CD14-positive monocyte (primary cell): ENCODE results near the gene POU2F1. TPM values are rescaled to one million over a fixed set of nuclear protein-coding genes. Genes with fewer than 3 reads are reported as not detected.
A peak's percentile ranks its signal among the peaks of the same experiment; 100 is the strongest.

Experiments
- DNase-seq, 3 donors: peaks; one replicate each; pipeline ENCODE4 v3.0.0-alpha.2; 2011 to 2022
- H2AFZ ChIP-seq: 2 replicates; pipeline ENCODE4 v1.6.0; 2012; ENCODE audit warnings: mild to moderate bottlenecking, low read depth, low read length, inconsistent platforms; ENCODE audit not compliant: insufficient read depth, poor library complexity, severe bottlenecking
- H3K27ac ChIP-seq, 2 donors: 1 replicate in 1 of 2; 2 replicates in 1 of 2; pipeline ENCODE4 v1.5.1; 2012 to 2013; ENCODE audit warnings: low read length in 2 of 2, control low read depth in 1 of 2, inconsistent platforms in 1 of 2, low read depth in 1 of 2, mild to moderate bottlenecking in 1 of 2
- H3K27me3 ChIP-seq, 2 donors: one replicate each; pipeline versions ENCODE4 v1.6.0 to v1.6.1; 2011 to 2013; ENCODE audit warnings: low read length in 2 of 2; ENCODE audit not compliant: control insufficient read depth in 2 of 2, insufficient read depth in 2 of 2
- H3K36me3 ChIP-seq, 2 donors: replicated peaks in 1 of 2; 1 replicate in 1 of 2; 2 replicates in 1 of 2; pipeline versions ENCODE4 v1.5.1 to v1.6.1; 2012 to 2013; ENCODE audit warnings: low read length in 2 of 2, control low read depth in 1 of 2, inconsistent platforms in 1 of 2, mild to moderate bottlenecking in 1 of 2; ENCODE audit not compliant: insufficient read depth in 2 of 2, control insufficient read depth in 1 of 2
- H3K4me1 ChIP-seq, 2 donors: 1 replicate in 1 of 2; 2 replicates in 1 of 2; pipeline versions ENCODE4 v1.5.1 to v1.6.1; 2012 to 2013; ENCODE audit warnings: low read length in 2 of 2, control low read depth in 1 of 2, inconsistent platforms in 1 of 2, mild to moderate bottlenecking in 1 of 2, moderate library complexity in 1 of 2; ENCODE audit not compliant: insufficient read depth in 2 of 2, control insufficient read depth in 1 of 2
- H3K4me2 ChIP-seq: replicated peaks from 2 replicates; pipeline ENCODE3; 2012; ENCODE audit warnings: low read length, moderate library complexity, mild to moderate bottlenecking; ENCODE audit not compliant: poor library complexity, severe bottlenecking; ENCODE audit errors: extremely low read depth
- H3K4me3 ChIP-seq, 3 experiments: fragments of 200-600 bp in 1 of 3; sonication (generic) in 1 of 3; replicated peaks in 1 of 3; 1 replicate in 2 of 3; 2 replicates in 1 of 3; pipeline ENCODE4 v1.5.1; 2011 to 2013; ENCODE audit warnings: low read length in 3 of 3, mild to moderate bottlenecking in 3 of 3, control low read depth in 2 of 3, low read depth in 2 of 3, inconsistent platforms in 1 of 3, moderate library complexity in 1 of 3
- H3K79me2 ChIP-seq: 2 replicates; pipeline ENCODE4 v1.6.0; 2012; ENCODE audit warnings: mild to moderate bottlenecking, control low read depth, inconsistent platforms, low read length, moderate library complexity; ENCODE audit not compliant: insufficient read depth
- H3K9ac ChIP-seq: 2 replicates; pipeline ENCODE4 v1.6.0; 2017; ENCODE audit warnings: low read length, mild to moderate bottlenecking; ENCODE audit not compliant: insufficient read depth, poor library complexity, severe bottlenecking
- H3K9me3 ChIP-seq, 2 donors: replicated peaks in 1 of 2; 1 replicate in 1 of 2; 2 replicates in 1 of 2; pipeline versions ENCODE4 v1.5.1 to v1.6.1; 2012 to 2013; ENCODE audit warnings: low read length in 2 of 2, control low read depth in 1 of 2; ENCODE audit not compliant: control insufficient read depth in 1 of 2, insufficient read depth in 1 of 2
- H4K20me1 ChIP-seq: 2 replicates; pipeline ENCODE4 v1.6.0; 2012; ENCODE audit warnings: mild to moderate bottlenecking, low read length, control low read depth, moderate library complexity; ENCODE audit not compliant: insufficient read depth
- H3K27ac Mint-ChIP-seq, 7 donors: one replicate each; pipeline ENCODE4 v1.8.0; 2020; ENCODE audit warnings: mild to moderate bottlenecking in 7 of 7, mixed read lengths in 7 of 7, moderate library complexity in 6 of 7, inconsistent platforms in 2 of 7
- H3K27me3 Mint-ChIP-seq, 3 donors: one replicate each; pipeline ENCODE4 v1.8.0; 2021 to 2022; ENCODE audit warnings: low read depth in 3 of 3, mild to moderate bottlenecking in 3 of 3, mixed read lengths in 3 of 3, moderate library complexity in 3 of 3, inconsistent platforms in 1 of 3
- H3K36me3 Mint-ChIP-seq, 2 donors: one replicate each; pipeline ENCODE4 v1.8.0; 2020; ENCODE audit warnings: mixed read lengths in 2 of 2, inconsistent platforms in 1 of 2, mild to moderate bottlenecking in 1 of 2
- H3K4me1 Mint-ChIP-seq: one replicate; pipeline ENCODE4 v1.8.0; 2020; ENCODE audit warnings: mild to moderate bottlenecking, mixed read lengths
- H3K4me3 Mint-ChIP-seq, 2 donors: one replicate each; pipeline ENCODE4 v1.8.0; 2020; ENCODE audit warnings: mild to moderate bottlenecking in 2 of 2, mixed read lengths in 2 of 2, moderate library complexity in 1 of 2
- H3K9me3 Mint-ChIP-seq, 7 donors: one replicate each; pipeline ENCODE4 v1.8.0; 2020 to 2022; ENCODE audit warnings: mixed read lengths in 7 of 7, mild to moderate bottlenecking in 6 of 7, moderate library complexity in 6 of 7, inconsistent platforms in 2 of 7
- CTCF ChIP-seq: fragments of 200-600 bp; IDR thresholded peaks from one replicate; pipeline ENCODE4 v1.8.0; 2022; ENCODE audit warnings: antibody characterized with exemption, mild to moderate bottlenecking
- WGBS: methylation state at CpG from one replicate; pipeline ENCODE4 v1.1.5; 2013; ENCODE audit warnings: missing lambda C conversion rate; ENCODE audit not compliant: insufficient coverage; 5-methylcytosine and 5-hydroxymethylcytosine counted together
- intact Hi-C, 2 donors: fragments of 100-400 bp; cut with micrococcal nuclease; formaldehyde crosslinking; loops; one replicate each; pipeline versions ENCODE4 v1.15.0 to v1.15.1; 2023
- polyA plus RNA-seq, 3 donors: library from polyadenylated mRNA; depleted of rRNA in 1 of 3; unstranded in 2 of 3; stranded (reverse) in 1 of 3; fragments of 300-500 nt in 2 of 3; fragments of >200 nt in 1 of 3; fragmentation: Illumina TruSeq in 2 of 3; gene quantifications; 1 replicate in 2 of 3; 2 replicates in 1 of 3; pipeline ENCODE4 v1.2.3, GENCODE V29; 2012 to 2021

POU2F1 gene
- polyA plus RNA-seq, 3 donors, result 2.3 to 4.2 (median 3.9) TPM

DNA sequence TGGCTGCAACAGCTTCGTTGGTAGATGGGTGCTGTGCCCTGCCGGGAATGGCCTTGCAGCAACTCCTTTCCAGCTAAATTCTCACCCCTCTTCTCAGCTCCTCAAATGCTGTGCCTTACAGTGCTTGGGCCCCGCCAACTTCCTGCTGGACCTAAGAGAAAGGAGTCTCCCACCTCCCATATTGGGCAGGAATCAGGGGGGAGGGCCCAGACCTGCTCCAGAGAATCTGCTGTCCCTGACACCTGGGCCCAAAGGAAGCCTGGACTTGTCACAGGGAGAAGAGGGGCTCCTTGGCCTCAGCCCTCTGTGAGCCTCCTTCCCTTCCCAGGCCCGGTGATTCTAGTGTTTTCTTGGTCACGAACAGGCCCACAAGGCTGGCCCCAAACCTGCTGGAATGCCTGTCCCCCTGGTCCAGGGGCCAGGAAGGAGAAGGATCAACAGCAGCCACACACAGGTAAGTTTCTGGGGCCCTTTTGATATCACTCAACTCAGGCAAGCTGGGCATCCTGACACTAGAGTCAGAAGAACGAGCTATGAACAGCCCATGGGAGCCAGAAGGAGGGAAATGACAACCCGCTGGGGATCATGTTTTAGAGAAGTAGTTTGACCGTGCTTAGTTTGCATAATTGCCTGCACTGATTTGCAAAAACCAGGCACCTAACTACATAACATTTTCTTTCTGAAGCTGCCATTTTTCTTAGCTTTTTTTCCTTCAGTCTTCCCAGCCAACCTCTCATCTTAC lies 211.4 kb downstream of the POU2F1 start:
- no peak for TF ChIP-seq CTCF
- peaks cover 7% of the 10 kb centered on the region for H3K4me1 Mint-ChIP-seq
- no peak for DNase-seq
- WGBS, result 97% methylated on average over 3 of the region's 8 CpGs
- Histone ChIP-seq H4K20me1 (no peaks in the 10 kb centered on the region), H3K9ac (no peak overlapping the region), H3K9me3 (no peaks in the 10 kb centered on the region), H3K79me2 (no peaks in the 10 kb centered on the region), H3K27me3 (no peaks in the 10 kb centered on the region), H2AFZ (no peak overlapping the region), H3K4me2 (no peak overlapping the region), H3K36me3 (no peaks in the 10 kb centered on the region), H3K4me3 (no peak overlapping the region), H3K27ac (no peak overlapping the region), H3K4me1 (no peaks in the 10 kb centered on the region)
- peak overlapping the region in 1 of 7 donors; percentile 54 for H3K27ac Mint-ChIP-seq
- H3K36me3 Mint-ChIP-seq, result peaks cover 0 to 4% of the 10 kb centered on the region in 2 donors
- no peaks in the 10 kb centered on the region for H3K9me3 Mint-ChIP-seq
- intact Hi-C loops, result no loop called here
- H3K27me3 Mint-ChIP-seq, result peaks cover 1 to 6% (median 2%) of the 10 kb centered on the region in 3 donors
- H3K4me3 Mint-ChIP-seq, result no peak overlapping the region

GRCh38 chr1:167432780-167433179 lies 212.1 kb downstream of the POU2F1 start:
- Mint-ChIP-seq H3K27me3 (peaks cover 1 to 6% (median 5%) of the 10 kb centered on the region in 3 donors), H3K9me3 (no peaks in the 10 kb centered on the region), H3K4me1 (peaks cover 7% of the 10 kb centered on the region), H3K36me3 (no peaks in the 10 kb centered on the region), H3K27ac (no peak overlapping the region), H3K4me3 (no peak overlapping the region)
- no peak for TF ChIP-seq CTCF
- H3K9ac ChIP-seq, result no peak overlapping the region
- H3K36me3 ChIP-seq, result no peaks in the 10 kb centered on the region
- H3K4me3 ChIP-seq, result no peak overlapping the region
- H4K20me1 ChIP-seq, result no peaks in the 10 kb centered on the region
- no peaks in the 10 kb centered on the region for H3K4me1 ChIP-seq
- 100% methylated on average over 2 of the region's 7 CpGs for WGBS
- H3K27me3 ChIP-seq, result no peaks in the 10 kb centered on the region
- no peak overlapping the region for H2AFZ ChIP-seq
- H3K79me2 ChIP-seq, result no peaks in the 10 kb centered on the region
- H3K4me2 ChIP-seq, result no peak overlapping the region
- intact Hi-C loops, result no loop called here
- no peak overlapping the region for H3K27ac ChIP-seq
- H3K9me3 ChIP-seq, result no peaks in the 10 kb centered on the region
- DNase-seq, result no peak
